ENCODE results near the gene MLIP.
"Not testable (repeated sequence)": the region's sequence is repeated elsewhere in the genome, so short reads cannot be mapped to it uniquely, and the experiment has no call there.

MLIP gene

DNA sequence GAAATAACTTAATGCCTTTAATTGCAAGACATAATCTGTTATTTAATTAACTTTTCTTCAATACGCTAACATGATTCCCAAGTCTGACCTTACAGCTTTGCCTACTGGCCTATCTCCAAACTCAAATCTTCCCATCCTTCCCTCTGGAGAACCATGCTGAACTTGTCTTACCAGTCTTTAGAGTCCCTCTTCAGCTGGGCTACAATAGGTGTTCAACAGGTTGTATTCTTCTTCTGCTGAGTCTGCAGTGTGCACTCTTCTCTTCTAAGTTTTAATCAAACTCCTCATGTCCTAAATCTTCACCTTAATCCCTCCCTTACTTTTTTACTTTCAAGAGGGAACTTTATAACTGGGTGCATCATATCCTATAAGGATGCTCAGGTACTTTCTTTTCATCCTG, 121.5 kb downstream of the MLIP start:
- DNase-seq (ENCODE audit: low read depth in 3 of 3): no peak

DNA sequence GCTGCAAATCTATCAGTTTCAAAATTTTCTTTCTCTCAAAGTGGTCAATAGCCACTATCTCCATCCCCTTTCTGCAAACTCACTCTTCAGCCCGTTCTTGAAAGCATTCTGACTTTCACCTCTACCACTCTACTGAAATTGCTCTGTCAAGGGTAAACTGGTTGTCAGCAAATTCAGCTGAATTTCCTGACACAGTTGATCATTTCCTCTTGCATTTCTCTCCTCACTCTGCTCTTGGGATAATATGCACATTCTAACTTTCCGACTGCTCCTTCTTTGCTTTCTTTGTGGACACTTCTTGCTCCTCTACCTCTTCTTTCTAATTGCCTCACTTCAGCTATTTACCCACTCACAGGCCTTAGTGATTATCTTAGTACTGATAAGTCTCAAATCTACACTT, 123.3 kb downstream of the MLIP start:
- no peak for DNase-seq (ENCODE audit: low read depth in 3 of 3)

DNA sequence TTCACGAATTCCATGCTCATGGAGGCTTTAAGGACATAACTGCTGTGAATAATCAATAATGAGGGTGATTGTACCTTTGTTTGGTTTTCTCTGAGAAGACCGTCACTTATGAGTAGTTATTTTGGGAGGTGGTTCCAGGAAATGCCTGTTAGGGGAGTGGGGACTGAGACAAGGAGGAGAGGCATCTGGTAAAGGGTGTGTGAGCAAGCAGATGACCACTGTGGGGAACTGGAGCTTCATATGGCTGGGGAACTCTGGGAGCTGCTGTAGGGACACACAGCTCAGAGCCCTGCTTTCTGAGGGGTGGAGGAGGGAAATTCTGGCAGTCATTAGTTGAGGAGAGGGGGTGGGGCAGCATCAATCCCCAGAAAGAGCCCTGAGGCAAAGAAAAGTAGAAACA, 125.7 kb downstream of the MLIP start:
- DNase-seq (ENCODE audit: low read depth in 3 of 3): no peak

DNA sequence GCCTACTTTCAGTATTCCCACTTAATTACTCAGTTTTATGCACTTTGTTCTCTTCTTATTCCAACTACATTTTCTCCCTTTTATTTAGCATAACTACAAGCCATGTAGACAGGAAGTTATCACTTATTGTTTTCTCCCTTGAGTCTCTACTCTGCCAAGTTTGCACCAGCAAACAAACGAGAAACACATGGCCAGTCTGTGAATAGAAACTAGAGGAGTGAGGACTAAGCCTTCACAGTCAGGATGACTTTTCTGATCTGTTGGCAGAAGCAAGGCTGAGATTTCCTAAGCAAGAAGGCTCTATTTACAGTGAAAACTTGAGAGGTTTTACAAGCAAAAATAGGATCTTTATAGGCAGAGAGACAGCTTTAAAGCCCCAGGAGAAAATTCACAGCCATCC, 127.2 kb downstream of the MLIP start:
- no peak for DNase-seq (ENCODE audit: low read depth in 3 of 3)

DNA sequence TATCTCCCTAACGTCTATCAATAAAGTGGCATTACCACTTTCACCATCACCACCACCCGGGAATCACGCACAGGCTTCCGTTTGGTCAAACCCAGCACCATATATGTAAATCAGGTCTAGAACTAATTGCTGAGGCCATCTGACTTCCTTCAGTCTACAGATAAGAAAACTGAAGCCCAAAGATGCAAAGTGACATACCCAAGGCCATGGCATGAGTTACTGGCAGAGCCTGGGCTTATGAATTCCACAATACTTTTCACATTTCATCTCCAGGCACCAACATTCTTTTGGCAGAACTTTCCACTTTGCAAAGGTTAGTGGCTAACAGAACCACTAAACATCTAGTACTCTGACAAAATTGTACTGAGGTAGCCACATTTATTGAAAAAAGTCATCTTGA, 132.5 kb downstream of the MLIP start:
- no peak for DNase-seq (ENCODE audit: low read depth in 3 of 3)

DNA sequence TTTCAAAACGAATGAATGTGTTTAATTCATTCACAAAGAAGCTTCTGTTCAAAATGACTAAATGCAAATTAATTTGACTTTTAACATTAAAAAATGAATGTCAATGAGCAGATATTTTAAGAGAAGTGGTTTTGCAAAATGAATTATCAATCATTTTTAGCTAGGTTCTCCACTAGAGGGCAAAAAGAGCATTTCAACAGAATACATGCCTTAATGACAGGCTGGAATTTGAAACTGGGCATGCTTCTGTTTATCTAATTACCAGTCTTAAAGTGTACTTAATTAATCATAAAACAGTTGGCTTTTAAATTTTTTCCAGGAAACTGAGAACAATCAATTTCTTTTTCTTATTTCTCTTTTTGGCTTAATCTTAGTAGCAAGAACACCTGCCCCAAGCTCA, 133.2 kb downstream of the MLIP start:
- no peak for DNase-seq (ENCODE audit: low read depth in 3 of 3)

DNA sequence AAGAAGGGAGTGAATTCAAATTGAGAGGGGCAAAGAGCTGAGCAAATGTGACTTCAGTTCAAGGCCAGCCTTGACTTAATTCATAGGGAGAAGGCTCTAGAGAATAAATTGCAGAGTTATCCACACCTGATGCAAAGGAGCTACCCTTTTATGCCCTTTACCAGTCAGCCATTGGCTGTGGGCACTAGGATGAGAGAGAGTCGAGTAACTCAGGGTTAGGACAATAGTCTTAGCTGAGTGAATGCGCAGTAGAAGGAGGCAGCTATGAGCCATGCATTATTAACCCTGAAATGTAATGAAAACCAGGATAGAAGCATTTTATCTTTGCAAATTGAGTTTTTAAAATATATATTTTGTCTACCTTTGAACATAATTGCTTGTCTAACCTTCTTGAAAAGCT, 134.0 kb downstream of the MLIP start:
- no peak for DNase-seq (ENCODE audit: low read depth in 3 of 3)

DNA sequence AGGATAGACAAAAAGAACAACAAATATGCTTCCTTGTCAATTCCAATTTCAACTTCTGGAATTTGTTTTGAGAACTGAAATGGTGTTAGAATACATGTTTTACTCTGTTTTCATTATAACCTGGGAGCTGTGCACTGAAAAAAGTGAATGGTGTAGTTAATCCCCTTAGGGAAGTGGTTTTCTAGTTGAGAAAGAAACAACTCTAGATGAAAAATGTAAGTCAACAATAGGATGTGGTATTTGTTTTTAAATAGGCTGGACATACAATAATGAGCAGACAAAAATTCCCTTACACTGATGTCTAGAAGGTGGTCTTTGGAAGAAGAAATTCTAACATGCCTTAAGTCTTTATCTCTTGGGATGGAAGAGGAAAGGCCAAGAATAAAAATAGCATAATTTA, 137.1 kb downstream of the MLIP start:
- no peak for DNase-seq (ENCODE audit: low read depth in 3 of 3)

DNA sequence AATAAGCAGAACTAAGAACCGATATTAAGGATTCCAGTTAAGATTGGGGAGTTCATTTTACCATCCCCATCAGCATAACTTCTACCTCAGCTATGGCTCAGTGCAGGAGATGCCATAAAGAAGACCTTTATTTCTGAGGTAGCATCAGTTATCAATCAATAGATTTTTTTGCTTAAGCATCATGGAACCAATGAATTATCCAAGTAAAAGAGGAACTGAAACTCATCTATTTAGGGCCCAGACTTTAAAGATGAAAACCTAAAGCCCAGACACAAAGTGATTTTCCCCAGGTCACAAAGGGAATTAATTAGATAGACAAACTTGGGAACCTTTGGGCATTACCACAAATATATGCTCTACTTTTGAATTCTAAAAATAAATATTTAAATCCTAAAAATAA, 137.8 kb downstream of the MLIP start:
- no peak for DNase-seq (ENCODE audit: low read depth in 3 of 3)

DNA sequence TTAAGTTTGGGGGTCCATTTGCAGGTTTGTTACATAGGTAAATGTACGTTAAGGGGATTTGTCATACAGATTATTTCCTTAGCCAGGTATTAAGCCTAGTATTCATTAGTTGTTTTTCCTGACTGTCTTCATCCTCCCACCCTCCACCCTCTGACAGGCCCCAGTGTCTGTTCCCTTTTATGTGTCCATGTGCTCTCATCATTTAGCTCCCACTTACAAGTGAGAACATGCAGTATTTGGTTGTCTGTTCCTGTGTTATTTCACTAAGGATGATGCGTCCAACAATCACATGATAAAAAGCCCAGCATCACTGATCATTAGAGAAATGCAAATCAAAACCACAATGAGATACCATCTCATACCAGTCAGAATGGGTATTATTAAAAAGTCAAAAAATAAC, 138.6 kb downstream of the MLIP start:
- DNase-seq (ENCODE audit: low read depth in 3 of 3): not testable (repeated sequence)

DNA sequence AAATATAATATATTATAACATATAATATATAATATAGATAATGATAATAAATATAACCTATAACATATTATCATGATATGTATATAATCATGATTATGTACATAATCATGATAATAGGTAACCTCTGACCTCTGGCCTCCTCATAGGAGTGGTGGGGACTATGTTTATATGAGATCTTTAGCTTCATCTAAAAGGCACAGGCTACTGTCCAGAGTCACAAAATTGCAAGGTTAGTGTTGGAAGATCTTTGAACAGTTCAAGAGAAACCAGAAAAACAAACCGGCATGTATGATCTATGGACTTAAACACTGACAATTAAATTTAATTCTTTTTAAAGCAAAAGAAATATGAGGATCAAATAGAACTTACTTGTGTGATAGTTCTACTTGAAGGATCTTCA, 141.3 kb downstream of the MLIP start:
- DNase-seq (ENCODE audit: low read depth in 3 of 3): no peak

DNA sequence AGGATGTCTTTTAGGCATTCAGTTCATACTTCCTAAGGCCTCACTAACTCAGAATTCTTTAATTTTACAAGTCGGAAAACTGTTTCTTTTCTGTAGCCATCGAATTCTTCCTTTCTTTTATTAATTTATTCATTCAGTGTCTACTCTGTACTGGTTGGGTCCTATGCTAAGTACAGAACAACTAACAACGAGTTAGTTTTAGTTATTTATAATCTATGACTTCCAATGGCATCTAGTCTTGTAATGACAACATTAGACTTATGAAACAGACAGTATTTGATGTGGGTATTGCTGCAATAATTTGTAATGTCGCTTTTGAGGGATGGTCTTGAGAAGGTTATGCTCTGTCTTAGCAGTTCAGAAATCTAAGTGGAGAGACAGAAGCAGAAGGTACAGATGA, 141.7 kb downstream of the MLIP start:
- no peak for DNase-seq (ENCODE audit: low read depth in 3 of 3)

DNA sequence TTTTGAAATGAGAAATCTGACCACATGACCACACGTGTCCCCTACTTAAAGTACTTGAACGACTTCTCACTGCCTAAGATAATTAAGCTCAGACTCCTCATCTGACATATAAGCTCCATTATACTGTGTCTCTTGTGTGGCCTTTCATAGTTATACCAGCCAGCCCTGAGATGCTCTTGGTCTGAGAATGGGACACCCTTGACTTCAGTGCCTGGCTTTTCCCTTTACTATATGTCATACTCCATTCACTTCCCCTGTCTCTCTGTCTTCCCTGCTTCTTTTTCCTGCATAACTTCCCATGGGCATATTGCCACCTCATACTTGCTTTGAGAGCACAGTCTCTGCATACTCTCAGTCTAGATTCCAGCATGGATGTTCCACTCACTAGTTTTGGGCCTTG, 143.6 kb downstream of the MLIP start:
- no peak for DNase-seq (ENCODE audit: low read depth in 3 of 3)

DNA sequence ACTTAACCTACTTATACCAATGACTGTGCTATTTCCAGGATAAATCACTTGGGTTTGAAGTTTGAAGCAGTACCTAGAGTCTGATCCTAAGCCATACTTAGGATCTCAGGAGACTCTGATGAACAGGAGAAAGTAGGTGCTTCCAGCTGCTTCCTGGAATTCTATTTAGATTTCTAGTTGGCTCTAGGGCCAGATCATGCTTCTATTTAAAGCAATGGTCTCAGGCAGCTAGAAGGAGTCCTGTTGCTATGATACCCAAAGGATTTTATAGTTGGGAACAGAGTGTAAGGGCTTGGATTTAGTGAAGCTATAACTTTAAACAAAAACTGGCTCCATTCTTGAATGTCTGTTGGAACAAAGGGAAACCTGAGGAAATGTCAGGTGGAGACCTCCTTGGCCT, 144.6 kb downstream of the MLIP start:
- DNase-seq (ENCODE audit: low read depth in 3 of 3): no peak

DNA sequence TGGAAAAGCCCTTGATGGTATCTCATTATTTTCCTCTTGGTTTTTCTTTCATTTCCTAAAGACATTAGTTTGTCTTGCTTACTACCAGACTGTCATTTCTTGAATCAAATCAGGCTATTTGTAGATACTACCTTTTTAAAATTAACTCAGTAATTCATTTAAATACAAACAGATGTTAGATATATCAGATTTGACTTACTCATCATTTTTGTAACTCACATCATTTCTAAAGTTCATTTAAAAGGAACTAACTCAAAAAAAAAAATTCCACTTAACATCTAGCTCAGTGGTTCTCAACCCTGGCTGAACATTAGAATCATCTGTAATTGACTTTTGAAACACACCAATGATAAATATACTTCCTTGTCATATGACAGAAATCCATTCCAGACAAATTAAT, 148.8 kb downstream of the MLIP start:
- DNase-seq (ENCODE audit: low read depth in 3 of 3): no peak

DNA sequence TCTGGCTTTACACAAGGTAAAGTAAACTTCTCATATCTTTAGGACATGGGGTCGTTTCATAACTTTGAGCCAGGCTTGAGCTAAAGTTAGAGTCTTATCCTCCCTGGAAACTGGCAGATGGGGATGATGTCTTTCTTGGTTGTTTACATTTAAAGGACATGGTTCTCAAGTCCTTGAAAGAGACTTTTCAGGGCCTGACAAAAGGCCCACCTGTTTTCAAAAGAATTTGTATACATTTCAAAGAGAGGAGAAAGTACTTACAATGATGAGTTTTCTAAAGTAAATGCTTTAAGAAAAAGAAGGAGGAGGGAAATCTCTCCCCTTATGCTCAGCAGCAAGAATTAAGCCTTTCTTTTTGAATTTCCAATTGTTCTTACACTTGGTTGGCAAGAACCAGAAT, 151.3 kb downstream of the MLIP start:
- no peak for DNase-seq (ENCODE audit: low read depth in 3 of 3)

DNA sequence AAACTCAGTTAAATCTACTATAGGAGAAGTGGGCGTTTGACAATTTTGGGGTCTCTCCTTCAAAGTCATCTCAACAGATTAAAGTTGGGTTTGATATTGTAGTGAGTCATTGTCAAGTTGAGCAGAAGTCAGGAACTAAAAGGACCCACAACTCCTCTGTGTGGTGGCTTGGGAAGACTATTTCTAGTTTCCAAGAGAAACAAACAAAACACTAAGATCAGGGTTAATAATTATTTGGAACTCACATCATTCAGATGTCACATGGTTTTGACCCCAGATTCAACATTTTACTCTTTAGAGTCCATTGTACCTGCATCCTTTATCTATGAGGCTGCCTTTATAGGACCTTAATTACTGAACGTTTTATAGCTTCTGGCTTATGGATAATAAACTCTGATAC, 151.7 kb downstream of the MLIP start:
- DNase-seq (ENCODE audit: low read depth in 3 of 3): no peak

DNA sequence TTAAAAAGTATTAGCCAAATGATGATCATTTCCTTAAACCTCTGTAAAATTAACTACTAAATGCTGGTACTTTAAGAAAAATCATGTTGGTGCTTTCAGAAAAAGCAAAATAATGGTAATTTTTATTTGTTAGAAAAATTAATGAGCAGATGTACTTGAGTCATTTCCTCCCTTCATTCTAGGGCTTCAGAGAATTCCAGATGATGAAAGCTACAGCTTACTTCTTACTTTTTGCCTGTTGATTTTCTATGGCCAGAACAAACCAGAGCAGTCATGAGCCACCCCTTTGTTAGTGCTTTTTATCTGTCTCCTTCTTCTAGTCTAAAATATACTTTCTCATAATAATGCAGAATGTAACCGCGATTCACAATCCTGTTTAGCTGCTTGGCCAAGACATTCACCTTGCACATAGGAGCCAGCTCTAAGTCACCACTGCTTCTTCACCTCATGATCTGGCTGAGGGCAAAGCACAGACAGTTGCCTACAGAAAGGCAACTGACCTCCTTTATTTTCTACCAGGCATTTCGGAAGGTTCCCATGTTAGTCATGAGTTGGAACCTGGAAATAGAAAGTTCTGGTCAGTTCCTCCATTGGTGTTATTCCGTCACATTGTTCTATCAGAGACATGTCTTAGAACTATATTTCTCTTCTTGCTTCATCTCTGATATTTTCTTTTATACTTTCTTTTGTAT, 153.5 kb downstream of the MLIP start:
- DNase-seq (ENCODE audit: low read depth in 3 of 3): no peak

DNA sequence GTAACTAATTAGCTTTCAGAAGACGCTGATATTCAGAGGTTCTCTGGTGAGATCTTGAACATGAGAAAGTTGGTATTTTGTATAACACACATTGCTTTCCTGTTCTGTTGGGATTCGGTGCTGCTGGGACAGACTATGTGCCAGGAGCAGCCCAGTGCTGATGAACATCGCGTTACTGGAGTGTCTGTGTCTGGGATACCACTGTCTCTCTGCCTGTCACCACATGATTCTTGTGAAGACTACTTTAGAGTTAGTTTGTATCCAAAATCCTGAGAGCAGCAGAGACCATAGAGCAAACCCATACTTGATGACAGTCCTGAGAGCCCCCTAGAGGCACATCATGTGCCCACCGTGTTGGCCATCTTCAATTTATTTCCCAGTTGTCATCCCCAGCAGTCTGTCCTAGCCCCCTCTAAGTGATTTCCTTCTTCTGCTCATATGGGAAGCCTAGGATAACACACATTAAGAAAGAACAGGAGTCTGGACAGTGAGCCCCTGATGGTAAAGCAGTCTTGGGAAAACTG, 155.2 kb downstream of the MLIP start:
- no peak for DNase-seq (ENCODE audit: low read depth in 3 of 3)

DNA sequence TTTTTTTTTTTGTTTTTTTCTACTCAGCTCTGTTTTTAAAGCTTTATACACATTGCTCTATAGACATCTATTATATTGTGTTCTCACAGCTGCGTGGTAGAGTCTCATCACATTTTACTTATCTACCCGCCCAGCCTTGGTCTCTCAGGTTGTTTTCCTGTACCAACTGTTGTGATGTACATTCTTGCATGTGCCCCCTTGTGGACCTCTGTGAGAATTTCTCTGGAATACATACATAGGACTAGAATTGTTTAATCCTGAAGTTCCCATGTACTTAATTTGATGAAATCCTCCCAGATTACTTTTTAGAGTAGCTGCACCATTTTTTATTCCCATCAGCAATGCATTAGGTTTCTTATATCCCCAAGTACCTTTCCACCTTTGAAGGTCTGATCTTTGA, 156.6 kb downstream of the MLIP start:
- DNase-seq (ENCODE audit: low read depth in 3 of 3): no peak

DNA sequence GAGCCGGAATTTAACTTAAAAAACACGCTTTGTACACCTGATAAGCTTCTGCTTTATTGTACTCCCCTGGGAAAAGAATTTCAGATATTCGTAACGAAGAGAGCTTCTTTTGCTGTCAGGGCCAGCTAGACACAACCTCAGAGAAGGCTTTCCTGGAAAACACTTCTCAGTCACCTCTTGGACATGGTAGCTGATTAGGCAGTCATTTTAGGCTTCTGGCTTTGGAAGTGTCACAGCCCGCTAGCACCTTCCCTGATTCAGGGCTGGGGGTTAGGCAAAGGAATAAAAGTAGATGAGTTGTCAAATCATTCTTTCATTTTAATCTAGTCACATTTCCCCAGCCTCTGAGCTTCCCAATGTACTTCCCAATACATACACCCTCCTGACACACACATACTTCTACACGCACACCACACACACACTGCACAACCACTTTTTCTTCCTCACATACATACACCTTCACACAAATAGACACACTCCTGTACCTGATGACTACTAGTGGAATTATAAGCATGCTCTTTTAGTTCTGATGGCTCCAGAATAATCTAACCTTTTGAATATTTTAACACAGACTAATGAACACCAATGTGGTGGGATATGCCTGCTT, 162.1 kb downstream of the MLIP start:
- no peak for DNase-seq (ENCODE audit: low read depth in 3 of 3)

DNA sequence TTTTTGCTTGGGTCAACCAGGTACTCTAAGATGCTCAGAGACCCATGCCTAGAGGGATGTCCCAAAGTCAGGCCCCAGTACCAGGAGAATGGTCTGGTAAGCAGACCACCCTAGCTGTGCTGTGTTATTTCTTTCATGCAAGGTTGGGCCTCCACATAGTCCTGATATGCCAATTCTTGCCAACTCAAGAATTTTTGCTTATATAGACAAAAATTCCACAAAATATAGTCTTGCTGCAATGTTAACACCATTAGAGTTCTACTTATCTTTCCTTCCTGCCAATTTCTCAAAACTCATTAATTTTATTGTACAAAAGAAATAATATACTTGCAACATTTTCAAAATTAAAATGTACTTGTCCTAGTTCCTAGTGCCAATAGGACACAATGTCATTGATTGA, 163.1 kb downstream of the MLIP start:
- DNase-seq (ENCODE audit: low read depth in 3 of 3): no peak

DNA sequence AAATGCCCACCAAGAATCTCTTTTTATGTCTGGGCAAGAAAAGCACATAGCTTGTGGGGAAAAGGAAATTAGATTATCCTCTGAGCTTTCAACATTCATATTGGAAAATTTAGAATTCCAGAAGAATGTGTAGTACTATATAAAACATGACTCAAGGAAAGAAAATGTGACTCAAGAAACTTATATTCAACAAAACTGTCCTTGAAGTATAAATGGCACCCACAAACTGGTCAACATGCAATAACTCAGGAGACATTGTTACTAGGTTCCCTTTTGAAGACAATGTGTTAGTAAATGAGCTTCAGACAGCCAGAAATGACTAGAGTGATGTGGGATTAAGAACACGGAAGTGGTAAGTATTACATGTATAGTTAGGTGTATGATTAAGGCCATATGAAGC, 170.9 kb downstream of the MLIP start:
- DNase-seq (ENCODE audit: low read depth in 3 of 3): no peak

All from stimulated activated CD4-positive, alpha-beta T cell treated with anti-CD3 and anti-CD28 coated beads, TNF-alpha, amount 100 ng/mL, for 24 hours (primary cell).